GM21737 (cell line): ENCODE results near the gene PPME1.

Experiments
- ATAC-seq: cut with Tn5 transposase; IDR thresholded peaks from one replicate; pipeline ENCODE4 v1.9.1; 2021; ENCODE audit warnings: mild to moderate bottlenecking, moderate library complexity; ENCODE audit not compliant: unreplicated experiment

Gene PPME1

DNA sequence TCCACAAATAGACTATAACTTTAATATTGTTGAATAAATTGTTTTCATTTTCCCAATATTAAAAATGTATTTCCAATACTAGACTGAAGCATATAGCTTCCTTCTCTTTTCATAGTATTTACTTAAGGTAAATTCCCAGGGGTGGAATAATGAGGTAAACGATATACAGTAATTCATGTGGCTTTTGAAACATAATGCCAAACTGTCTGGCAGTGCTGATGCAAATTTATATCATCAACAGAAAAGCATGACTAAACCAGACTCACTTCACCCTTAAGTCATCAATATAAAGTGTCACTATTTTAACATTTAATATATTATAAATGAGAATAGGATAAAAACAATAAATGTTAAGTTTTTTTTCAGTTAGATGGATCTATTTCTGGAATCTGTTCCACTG lies 13.9 kb upstream of the PPME1 start:
- no peak for ATAC-seq

DNA sequence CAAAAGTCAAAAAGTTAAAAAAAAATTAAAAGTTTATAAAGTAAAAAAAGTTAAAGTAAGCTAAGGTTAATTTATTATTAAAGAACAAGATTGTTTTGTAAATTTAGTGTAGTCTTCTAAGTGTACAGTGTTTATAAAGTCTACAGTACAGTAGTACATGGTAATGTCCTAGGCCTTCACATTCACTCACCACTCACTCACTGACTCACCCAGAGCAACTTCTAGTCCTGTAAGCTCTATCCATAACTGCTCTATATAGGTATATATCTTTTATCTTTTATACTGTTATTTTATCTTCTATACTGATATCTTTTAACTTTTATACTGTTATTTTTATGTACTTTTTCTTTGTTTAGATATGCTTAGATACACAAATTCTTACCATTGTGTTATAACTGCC lies 11.4 kb upstream of the PPME1 start:
- no peak for ATAC-seq

DNA sequence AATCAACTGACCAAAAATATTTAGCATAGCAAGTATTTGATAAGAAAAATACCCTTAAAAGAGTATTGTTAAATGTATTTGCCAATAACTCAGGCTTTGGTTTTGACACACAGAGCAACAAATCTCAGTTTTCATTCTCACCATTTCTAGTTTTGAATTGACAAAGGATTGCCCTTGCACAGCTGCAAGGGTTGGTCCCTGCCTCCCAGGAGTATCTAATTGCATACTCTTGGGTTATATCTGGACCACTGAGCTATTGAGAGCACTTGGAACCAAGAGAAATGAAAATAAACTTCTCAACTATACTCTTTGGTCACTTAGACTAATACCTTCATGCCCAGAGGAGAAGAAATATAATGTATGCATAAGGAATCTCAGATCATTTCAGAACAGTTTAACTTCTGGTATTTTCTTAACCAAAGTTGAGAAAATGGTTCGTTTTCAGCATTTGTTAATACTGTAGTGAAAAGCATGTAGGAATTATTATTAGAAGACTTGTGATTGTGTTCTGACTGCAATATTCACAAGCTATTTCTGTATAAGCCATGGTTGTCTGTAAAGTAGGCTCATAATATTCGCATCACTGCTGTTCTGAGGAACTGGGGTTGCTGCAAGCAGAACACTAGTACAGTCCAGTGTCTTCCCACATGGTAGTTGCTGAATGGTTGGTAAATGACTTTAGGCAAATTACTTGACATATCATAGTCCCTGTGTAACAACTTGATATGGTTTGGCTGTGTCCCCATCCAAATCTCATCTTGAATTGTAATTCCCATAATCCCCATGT lies 8.2 kb upstream of the PPME1 start:
- no peak for ATAC-seq

DNA sequence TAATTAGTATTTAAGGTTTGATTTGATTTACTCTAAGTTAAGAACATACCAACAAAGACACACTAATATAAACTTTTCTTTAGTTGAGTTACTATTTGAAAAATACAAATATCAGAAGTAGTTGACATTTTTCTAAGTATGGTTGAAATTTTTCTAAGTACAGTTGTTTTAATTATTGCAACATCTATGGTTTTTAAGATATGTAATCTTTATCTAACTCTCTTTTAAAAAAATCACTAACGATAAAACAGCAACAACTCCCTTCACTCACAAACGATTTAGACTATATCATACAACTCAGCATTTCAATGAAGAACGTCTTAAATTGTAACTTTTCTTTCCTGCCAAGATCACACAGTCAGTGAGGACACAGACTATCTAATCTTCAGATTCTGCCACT lies 2.3 kb upstream of the PPME1 start:
- no peak for ATAC-seq

DNA sequence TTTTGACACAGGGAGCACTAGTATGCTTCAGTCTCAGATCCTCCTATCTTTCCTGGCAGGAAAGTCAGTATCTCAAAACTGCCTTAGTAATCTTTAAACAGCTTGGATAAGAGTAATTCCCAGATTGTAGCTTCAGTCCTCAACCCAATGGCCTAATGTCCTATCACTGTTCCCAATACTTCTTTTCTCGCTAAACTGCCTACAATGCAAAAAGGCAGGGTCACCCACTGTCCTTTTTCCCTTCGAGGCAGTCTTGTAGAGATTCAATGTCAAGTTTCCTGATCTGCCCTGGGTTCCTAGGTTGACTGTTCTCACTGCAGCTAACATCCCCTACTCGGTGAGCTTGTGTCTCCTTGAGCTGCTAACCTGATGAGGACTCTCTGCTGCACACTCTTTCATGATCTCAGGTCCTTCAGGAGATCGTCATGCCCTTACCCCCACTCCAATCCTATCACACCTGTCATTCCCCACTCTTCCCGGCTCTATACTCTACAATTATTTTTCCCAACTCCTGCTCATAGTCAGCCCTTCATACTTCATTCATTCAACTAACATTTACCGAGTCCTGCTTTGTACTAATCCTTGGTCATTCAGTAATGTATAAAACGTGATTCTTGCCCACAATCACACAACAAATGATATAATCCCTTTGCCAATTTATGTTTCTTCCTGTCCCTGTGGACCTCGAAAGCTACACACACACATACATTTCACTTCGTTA lies 1.2 kb upstream of the PPME1 start:
- no peak for ATAC-seq

DNA sequence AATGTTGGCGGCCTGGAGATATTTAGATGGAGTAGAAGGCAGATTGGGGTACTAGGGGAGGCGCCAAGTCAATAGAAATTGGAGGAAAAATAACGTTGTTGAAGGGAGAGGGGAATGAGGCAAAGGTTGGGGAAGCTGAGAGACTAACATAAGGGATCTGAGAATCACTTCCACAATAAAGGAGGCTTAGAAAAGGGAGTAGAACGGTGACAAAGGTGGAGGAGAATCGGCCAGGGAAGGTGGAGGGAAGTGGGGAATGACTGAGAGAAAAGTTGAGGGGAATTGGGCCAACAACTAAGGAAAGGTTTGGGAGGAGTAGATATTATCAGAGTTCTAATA lies 510 bp downstream of the PPME1 start:
- no peak for ATAC-seq

DNA sequence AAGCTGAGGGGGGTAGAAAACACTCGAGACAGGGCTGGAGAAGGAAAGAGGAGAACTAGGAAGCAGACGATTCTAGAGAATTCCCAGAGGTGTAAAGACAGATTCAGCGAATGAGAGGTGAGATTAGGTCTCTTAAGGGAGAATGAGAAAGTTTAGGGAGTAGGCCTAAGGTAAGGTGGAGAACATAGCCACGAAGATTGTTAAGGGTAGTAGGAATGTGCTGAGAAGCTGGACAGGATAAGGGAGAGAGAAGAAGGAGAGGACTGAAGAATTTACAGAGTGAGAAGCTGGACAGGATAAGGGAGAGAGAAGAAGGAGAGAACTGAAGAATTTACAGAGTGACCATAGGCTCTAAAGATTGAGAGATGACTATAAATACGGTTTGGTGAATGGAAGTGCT lies 908 bp downstream of the PPME1 start:
- no peak for ATAC-seq

DNA sequence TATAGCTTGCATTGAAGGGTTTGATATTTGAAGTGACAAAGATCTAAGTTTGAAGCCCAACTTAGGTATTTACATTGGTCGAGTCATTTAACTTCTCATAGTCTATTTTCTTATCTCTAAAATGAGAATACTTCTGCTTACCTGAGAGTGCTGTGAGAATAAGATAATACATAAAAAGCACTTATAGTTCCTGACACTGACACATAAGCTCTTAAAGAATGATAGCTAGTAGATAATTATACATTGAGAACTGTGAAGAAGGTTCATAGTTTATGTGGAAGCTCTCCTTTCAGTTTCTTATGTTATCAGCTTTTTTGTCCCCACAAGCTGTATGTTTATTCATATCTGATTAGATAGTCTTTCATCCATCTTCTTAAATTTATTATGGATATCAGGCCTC lies 4.8 kb downstream of the PPME1 start:
- no peak for ATAC-seq

DNA sequence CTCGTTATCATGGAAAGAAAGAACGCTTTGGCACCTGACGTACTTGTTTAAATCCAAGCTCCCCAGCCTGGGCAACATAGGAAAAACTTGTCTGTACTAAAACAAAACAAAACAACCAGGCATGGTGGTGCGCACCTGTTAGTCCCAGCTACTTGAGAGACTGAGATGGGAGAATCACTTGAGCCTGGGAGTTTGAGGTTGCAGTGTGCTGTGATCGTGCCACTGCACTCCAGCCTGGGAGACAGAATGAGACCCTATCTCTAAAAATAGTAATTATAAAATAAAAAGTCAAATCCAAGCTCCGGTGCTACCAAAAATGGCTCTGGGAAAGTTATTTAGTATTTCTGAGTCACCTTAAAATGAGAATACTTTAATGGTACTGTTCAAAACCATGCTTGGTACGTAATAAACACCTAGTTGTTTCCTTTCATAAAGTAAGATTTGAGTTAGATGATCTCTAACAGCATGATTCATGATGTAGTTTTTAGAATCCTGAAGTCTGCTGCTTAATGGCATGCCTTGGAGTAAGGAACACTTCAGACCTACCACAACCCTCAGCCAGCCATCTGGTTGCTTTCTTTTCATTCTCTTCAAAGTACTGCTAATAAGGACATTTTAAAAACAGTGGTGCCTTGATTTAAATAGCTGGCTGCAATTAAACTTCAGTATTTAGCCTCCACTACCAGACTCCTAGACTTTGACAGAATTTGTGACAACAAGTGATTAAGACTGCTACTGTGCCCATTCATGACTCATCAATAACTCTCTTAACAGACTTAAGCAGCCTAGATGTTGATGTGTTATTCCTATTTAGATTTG lies 8.4 kb downstream of the PPME1 start:
- ATAC-seq = no peak

DNA sequence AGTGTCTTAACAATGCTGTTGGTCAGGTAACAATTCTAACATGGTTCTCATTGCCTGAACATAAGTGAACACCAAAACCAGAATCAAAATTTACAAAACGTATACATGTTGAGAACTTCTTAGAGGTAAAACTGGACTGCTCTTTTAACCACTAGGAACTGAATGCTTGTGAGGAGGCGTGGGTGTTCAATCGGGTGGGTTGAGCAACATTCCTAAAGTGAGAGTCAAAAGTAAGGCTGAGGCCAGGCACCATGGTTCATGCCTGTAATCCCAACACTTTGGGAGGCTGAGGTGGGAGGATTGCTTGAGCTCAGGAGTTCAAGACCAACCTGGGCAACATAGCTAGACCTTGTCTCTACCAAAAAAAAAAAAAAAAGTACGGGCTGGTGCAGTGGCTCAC lies 11.5 kb downstream of the PPME1 start:
- ATAC-seq = no peak

DNA sequence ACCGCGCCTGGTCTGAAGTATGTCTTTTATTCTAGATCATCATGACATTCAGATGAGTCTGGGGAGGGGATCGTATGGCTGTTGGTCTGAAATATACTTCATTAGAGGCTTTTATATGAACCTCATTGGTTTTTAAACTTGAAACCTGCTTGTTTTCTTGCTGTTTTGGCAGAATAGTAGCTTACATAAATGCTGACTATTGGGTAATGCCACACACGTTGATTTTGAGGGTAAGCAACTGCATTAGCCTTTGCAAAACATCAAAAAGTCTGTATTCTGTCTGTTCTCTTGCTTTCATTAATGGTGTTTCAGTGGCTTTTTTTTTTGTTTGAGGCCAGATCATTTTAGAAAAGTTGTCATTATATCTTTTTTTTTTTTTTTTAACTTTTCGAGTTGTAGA lies 14.2 kb downstream of the PPME1 start:
- no peak for ATAC-seq

DNA sequence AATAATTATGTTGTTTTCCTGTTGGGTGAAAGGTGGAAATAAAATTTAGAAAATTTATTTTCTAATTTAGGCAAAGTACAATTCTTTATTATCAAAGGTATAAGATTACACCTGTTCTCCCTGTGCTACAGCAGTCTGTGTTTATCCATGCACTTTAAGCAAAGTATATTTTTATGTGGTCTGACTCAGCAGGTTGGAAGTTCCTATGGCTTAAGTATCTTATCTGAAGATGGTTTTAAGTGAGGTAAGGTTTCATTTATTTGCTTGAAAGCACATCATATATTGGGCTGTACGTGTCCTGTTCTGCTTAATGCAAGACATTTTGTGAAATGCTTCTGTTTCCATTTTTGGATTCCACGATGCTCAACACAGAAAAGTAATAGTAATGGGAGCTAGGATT lies 14.6 kb downstream of the PPME1 start:
- ATAC-seq = no peak

DNA sequence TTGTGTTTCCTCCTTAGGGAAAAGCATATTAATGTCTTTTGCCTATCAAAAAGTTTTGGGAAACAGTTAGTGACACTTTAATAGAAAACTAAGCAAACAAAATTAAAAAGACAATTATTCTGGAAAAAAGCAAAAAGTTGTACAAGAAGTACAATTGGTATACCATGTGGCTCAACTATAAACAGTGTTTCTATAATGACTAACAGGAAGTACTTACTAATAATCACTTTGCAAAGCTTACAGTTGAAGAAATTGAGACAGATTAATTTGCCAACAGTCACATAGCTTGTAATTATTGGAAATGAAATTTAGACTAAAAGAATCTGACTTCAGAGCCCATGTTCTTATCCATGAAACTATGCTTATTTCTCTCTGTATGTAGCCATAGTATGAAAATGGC lies 24.7 kb downstream of the PPME1 start:
- no peak for ATAC-seq

DNA sequence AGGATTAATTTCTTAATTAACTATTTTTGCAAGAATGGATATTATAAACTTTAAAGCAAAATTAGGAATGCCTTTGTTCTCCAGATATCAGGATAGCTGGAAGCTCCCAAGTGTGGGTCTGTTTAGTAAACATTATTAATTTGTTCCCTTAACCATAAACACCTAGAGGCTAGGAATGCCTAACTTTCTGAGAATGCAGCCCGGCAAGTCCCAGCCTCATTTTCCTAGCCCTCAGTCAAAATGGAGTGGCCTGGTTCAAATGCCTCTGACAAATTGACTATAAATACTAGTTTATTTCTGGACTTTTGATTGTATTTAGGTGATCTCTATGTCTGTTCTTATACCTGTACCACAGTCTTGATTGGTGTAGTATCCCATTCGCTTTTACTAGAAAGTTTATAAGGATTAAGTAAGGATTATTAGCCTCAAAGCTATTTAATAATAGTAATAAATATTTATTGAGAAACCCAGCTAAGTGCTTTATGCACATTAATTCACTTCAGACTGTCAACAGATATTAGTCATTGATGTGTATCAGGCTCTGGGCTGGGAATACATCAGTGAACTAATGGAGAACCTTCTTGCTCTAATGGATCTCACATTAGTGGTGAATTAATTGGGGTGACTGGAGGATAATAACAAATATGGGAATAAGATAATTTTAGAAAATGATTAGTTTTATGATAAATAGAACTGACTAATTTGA lies 25.8 kb downstream of the PPME1 start:
- ATAC-seq = no peak

DNA sequence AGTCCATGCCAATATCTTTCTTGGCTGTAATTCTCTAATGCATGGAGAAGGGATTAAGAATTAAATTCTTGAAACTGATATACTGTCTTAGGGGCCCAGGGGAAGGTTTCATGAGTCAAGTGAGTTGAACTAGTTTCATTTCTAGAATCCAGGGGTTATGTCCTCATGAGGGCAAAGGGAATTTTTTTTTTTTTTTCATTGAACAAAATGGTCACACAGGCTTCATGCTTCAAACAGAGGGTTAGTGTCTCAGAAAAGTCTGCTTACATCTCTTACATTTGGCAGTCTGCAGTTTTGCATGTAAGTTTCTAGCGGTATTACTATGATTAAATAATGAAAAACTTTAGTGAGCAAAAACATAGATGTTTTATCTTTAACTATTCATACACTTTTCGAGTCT lies 32.9 kb downstream of the PPME1 start:
- no peak for ATAC-seq

DNA sequence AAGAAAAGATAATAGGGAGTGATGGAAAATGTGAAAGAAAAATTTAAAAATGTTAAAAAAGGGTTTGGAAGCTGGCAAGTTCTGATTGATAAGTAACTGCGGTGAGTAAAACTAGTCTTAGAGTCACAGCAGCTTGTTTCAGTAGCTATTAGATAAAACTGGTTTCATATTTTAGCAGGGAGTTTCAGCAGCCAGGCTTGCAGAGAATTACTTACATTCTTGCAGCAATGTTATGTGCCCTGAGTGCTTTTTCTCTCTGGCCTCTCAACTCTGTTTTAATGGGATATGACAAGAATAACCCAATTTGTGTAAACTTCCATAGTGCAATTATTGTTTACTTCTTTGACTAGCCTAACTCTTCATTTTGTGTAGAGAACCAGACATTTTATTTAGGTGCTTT lies 33.6 kb downstream of the PPME1 start:
- ATAC-seq = no peak

DNA sequence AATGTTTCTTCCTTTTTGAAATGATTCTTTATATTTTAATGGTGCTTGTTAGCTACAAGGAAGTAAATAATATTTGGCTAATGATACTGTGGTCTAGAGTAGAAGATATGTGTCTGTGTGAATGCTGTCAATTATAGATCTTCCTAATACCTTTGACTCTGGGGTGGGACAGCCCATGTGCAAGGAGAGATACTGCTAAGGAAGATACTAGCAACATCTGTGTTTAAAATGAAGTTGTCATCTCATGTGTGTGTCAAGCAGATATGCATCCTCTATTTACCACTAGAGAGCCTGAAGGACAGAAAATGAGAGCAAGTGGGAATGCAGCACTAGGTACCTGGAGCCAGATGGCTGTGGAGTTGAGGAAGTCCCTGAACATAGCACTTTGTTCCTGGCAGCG lies 34.1 kb downstream of the PPME1 start:
- ATAC-seq = no peak

DNA sequence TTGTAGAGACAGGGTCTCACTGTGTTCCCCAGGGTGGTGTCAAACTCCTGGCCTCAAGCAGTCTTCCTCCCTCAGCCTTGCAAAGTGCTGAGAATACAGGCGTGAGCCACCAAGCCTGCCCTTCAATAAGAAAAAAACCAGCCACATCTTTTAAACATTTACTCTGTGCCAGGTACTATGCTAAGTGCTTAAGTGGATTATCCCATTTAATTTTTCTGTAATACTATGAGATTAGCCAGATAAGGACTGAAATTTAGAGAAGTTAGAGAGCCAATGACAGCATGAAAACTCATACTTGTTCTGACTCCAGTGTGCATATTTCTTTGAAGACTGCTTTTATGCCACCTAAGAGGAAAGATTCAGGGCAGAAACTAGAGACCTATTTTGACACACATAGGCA lies 35.7 kb downstream of the PPME1 start:
- ATAC-seq = no peak

DNA sequence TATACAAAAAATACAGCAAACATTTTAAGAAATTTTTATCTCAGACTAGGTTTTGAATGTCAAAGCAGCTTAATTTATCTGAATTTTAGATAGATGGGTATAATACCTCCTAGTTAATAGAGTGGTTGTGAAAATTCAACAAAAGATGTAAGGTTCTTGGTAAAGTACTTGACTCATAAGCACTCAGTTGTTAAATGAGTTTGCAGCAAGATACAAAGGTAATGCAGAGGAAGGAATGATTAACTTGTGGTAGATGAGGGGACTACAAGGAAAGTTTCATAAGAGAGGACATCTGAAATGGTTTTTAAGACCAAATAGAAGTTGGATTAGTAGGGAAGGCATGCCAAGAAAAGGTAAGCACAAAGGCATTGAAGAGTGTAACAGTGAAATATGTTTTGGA lies 37.4 kb downstream of the PPME1 start:
- ATAC-seq = no peak

DNA sequence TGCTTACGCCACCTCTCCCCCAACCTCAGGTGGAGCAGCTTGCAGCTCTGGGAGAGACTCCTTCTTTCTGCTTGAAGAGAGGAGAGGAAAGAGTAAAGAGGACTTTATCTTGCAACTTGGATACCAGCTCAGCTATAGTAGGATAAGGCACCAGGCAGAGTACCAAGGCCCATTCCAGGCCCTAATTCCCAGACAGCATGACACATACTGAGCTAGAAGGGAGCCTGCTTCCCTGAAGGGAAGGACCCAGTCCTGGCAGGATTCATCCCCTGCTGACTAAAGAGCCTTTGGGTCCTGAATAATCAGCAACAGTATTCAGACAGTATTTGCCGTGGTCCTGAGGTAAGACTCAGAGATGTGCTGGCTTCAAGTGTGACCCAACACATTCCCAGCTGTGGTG lies 41.4 kb downstream of the PPME1 start:
- no peak for ATAC-seq

DNA sequence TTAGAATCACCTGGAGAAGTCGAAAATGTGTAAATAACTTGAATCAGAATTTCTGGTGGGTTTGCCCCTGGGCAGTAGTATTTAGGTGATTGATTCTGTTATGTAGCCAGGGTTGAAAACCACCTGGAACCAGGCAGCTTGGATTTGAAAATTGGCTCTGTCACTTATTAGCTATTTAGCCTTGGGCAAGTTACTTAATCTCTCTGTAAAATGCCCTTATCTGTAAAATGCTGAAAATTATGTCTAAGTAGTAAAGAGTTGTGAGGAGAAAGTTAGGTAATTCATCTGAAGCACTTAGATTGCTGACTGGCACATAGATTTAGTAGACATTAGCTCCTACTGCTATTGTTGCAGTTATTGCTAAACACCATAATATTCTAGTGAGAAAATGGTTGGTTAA lies 49.3 kb downstream of the PPME1 start:
- no peak for ATAC-seq
